Stomach smooth muscle (tissue), 2 donors: Measurements from ENCODE around the gene BLTP3A.
"Not testable (repeated sequence)": the region's sequence is repeated elsewhere in the genome, so short reads cannot be mapped to it uniquely, and the experiment has no call there.

Experiments used
- H3K27ac ChIP-seq: one replicate; pipeline ENCODE4 v1.7.0; 2013; ENCODE audit warnings: mild to moderate bottlenecking, low read length, inconsistent platforms
- H3K27me3 ChIP-seq, 2 donors: one replicate each; pipeline ENCODE4 v1.7.0; 2013; ENCODE audit warnings: low read length in 2 of 2; ENCODE audit not compliant: insufficient read depth in 2 of 2, control insufficient read depth in 1 of 2
- H3K36me3 ChIP-seq, 2 donors: one replicate each; pipeline ENCODE4 v1.7.0; 2013; ENCODE audit warnings: low read length in 2 of 2; ENCODE audit not compliant: control insufficient read depth in 2 of 2, insufficient read depth in 2 of 2
- H3K4me1 ChIP-seq: one replicate; pipeline ENCODE4 v1.7.0; 2013; ENCODE audit warnings: low read length; ENCODE audit not compliant: control insufficient read depth, insufficient read depth
- H3K4me3 ChIP-seq, 2 donors: one replicate each; pipeline ENCODE4 v1.7.0; 2013; ENCODE audit warnings: low read length in 2 of 2
- H3K9ac ChIP-seq, 2 donors: one replicate each; pipeline ENCODE4 v1.7.0; 2013; ENCODE audit warnings: low read length in 2 of 2, mild to moderate bottlenecking in 1 of 2
- H3K9me3 ChIP-seq, 2 donors: one replicate each; pipeline ENCODE4 v1.7.0; 2013; ENCODE audit warnings: low read length in 2 of 2; ENCODE audit not compliant: control insufficient read depth in 2 of 2
- donor health status: healthy.
- donor health status: Pancreatic carcinoma.

Gene BLTP3A

GRCh38 chr6:34810936-34811632 lies 19.2 kb downstream of the BLTP3A start:
- no peaks in the 10 kb centered on the region for H3K9me3 ChIP-seq
- no peaks in the 10 kb centered on the region for H3K27me3 ChIP-seq
- no peak overlapping the region for H3K27ac ChIP-seq
- H3K4me3 ChIP-seq, result no peak overlapping the region
- no peaks in the 10 kb centered on the region for H3K36me3 ChIP-seq
- H3K4me1 ChIP-seq, result no peaks in the 10 kb centered on the region
- no peak overlapping the region for H3K9ac ChIP-seq

- H3K27me3 ChIP-seq, result no peaks in the 10 kb centered on the region
- H3K9ac ChIP-seq, result no peak overlapping the region
- no peaks in the 10 kb centered on the region for H3K36me3 ChIP-seq
- H3K4me3 ChIP-seq, result no peak overlapping the region
- no peaks in the 10 kb centered on the region for H3K9me3 ChIP-seq
- H3K27ac ChIP-seq, result no peak overlapping the region
- H3K4me1 ChIP-seq, result no peaks in the 10 kb centered on the region
These were observed 21.3 kb downstream of the BLTP3A start for GRCh38 chr6:34813028-34813713.

- no peak overlapping the region for H3K4me3 ChIP-seq
- H3K9me3 ChIP-seq, result no peaks in the 10 kb centered on the region
- peaks cover 0 to 2% of the 10 kb centered on the region in 2 donors for H3K36me3 ChIP-seq
- H3K27ac ChIP-seq, result no peak overlapping the region
- no peaks in the 10 kb centered on the region for H3K27me3 ChIP-seq
- no peak overlapping the region for H3K9ac ChIP-seq
- no peaks in the 10 kb centered on the region for H3K4me1 ChIP-seq
These were observed 24.9 kb downstream of the BLTP3A start for GRCh38 chr6:34816635-34817301.

- no peak overlapping the region for H3K27ac ChIP-seq
- no peaks in the 10 kb centered on the region for H3K4me1 ChIP-seq
These were observed 25.6 kb downstream of the BLTP3A start for GRCh38 chr6:34817446-34817845.

GRCh38 chr6:34818872-34819570 lies 27.1 kb downstream of the BLTP3A start:
- H3K27ac ChIP-seq, H3K27me3 ChIP-seq, H3K4me1 ChIP-seq, H3K4me3 ChIP-seq, H3K9me3 ChIP-seq, H3K9ac ChIP-seq: not testable (repeated sequence)
- H3K36me3 ChIP-seq, result peaks cover 4 to 10% of the 10 kb centered on the region in 2 donors

More at GRCh38 chr6:34817446-34817845, 25.6 kb downstream of the BLTP3A start:
- Histone ChIP-seq H3K4me3 (no peak overlapping the region), H3K9ac (no peak overlapping the region), H3K27me3 (no peaks in the 10 kb centered on the region), H3K9me3 (no peaks in the 10 kb centered on the region), H3K36me3 (peaks cover 0 to 3% of the 10 kb centered on the region in 2 donors)

- Histone ChIP-seq H3K9ac (no peak overlapping the region), H3K9me3 (no peaks in the 10 kb centered on the region), H3K4me1 (no peaks in the 10 kb centered on the region), H3K27me3 (no peaks in the 10 kb centered on the region), H3K27ac (no peak overlapping the region), H3K4me3 (no peak overlapping the region), H3K36me3 (peaks cover 4 to 10% of the 10 kb centered on the region in 2 donors)
These were observed 27.9 kb downstream of the BLTP3A start for GRCh38 chr6:34819571-34820480.

GRCh38 chr6:34829137-34829536 lies 37.3 kb downstream of the BLTP3A start:
- Histone ChIP-seq H3K4me1 (no peaks in the 10 kb centered on the region), H3K4me3 (no peak overlapping the region), H3K9me3 (no peaks in the 10 kb centered on the region), H3K27ac (no peak overlapping the region), H3K36me3 (peaks cover 8 to 9% of the 10 kb centered on the region in 2 donors), H3K27me3 (no peaks in the 10 kb centered on the region), H3K9ac (no peak overlapping the region)

GRCh38 chr6:34832942-34833341 lies 41.1 kb downstream of the BLTP3A start:
- H3K4me1 ChIP-seq, result no peaks in the 10 kb centered on the region
- no peak overlapping the region for H3K9ac ChIP-seq
- H3K27ac ChIP-seq, result no peak overlapping the region
- H3K4me3 ChIP-seq, result no peak overlapping the region
- H3K9me3 ChIP-seq, result no peaks in the 10 kb centered on the region
- H3K36me3 ChIP-seq, result peaks cover 24% of the 10 kb centered on the region in 2 donors
- H3K27me3 ChIP-seq, result no peaks in the 10 kb centered on the region

- H3K9ac ChIP-seq, result no peak overlapping the region
- no peaks in the 10 kb centered on the region for H3K9me3 ChIP-seq
- H3K36me3 ChIP-seq, result peaks cover 21 to 23% of the 10 kb centered on the region in 2 donors
- no peaks in the 10 kb centered on the region for H3K27me3 ChIP-seq
- no peak overlapping the region for H3K27ac ChIP-seq
- no peak overlapping the region for H3K4me3 ChIP-seq
- no peaks in the 10 kb centered on the region for H3K4me1 ChIP-seq
These were observed 43.1 kb downstream of the BLTP3A start for GRCh38 chr6:34834789-34835518.
